ENCODE data around the gene ZBTB7C.

ZBTB7C gene

DNA sequence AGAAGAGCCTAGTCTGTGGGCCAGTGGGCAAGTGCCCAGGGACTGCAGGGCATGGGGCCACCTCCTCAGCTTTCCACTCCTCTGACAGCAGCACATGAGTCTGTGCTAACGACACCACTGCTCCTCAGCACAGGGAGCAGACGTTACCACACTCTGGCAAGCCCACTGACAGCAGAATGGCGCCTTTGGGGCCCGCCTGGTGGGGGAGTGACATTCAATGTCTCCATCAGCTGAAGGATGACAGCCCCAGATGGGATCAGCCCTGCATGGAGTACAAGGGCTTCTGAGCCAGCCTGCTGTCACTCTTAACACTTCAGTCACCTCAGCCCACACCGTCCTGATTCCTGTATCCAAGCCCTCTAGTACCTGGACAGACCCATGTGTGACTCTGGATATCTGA lies 329.3 kb downstream of the ZBTB7C start:
- Histone ChIP-seq H3K4me1 (ENCODE audit: control insufficient read depth in 5 of 5, insufficient read depth in 5 of 5, low read length in 5 of 5) (peaks cover 0 to 6% (median 0%) of the 10 kb centered on the region in 5 donors), H3K4me3 (ENCODE audit: low read depth in 1 of 5, low read length in 5 of 5) (no peak overlapping the region), H3K9ac (ENCODE audit: low read length in 5 of 5) (no peak overlapping the region), H3K27me3 (ENCODE audit: control insufficient read depth in 5 of 5, insufficient read depth in 4 of 5, low read length in 5 of 5) (no peaks in the 10 kb centered on the region), H3K9me3 (ENCODE audit: control insufficient read depth in 5 of 5, low read length in 5 of 5) (no peaks in the 10 kb centered on the region), H3K36me3 (ENCODE audit: control insufficient read depth in 5 of 5, insufficient read depth in 5 of 5, low read length in 5 of 5) (no peaks in the 10 kb centered on the region), H3K27ac (ENCODE audit: low read depth, low read length) (no peak overlapping the region)

- H3K27me3 ChIP-seq (ENCODE audit: control insufficient read depth in 5 of 5, insufficient read depth in 4 of 5, low read length in 5 of 5), result no peaks in the 10 kb centered on the region
- no peaks in the 10 kb centered on the region for H3K36me3 ChIP-seq (ENCODE audit: control insufficient read depth in 5 of 5, insufficient read depth in 5 of 5, low read length in 5 of 5)
- no peak overlapping the region for H3K4me3 ChIP-seq (ENCODE audit: low read depth in 1 of 5, low read length in 5 of 5)
- no peak overlapping the region for H3K27ac ChIP-seq (ENCODE audit: low read depth, low read length)
- no peak overlapping the region for H3K9ac ChIP-seq (ENCODE audit: low read length in 5 of 5)
- no peaks in the 10 kb centered on the region for H3K9me3 ChIP-seq (ENCODE audit: control insufficient read depth in 5 of 5, low read length in 5 of 5)
- H3K4me1 ChIP-seq (ENCODE audit: control insufficient read depth in 5 of 5, insufficient read depth in 5 of 5, low read length in 5 of 5), result peaks cover 0 to 8% (median 4%) of the 10 kb centered on the region in 5 donors
Observed at GRCh38 chr18:48078448-48078847, 330.7 kb downstream of the ZBTB7C start.

DNA sequence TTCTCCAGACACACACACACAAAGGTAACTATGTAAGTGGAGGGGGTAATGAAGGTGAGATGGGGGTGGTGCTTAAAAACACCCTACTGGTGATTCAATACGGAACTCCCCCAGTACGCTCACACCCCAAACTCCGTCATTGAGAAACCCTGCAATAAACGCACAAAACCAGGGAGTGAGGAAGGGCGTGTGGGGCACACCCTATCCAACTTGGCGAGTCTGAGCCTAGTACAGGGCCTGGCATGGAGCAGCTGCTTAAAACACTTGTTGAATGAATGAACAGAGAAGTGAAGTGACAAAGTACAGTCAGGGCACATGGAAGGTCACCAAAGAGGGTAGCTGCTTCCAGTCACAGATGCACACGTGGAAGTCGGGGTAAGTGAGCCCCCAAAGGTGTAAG lies 331.9 kb downstream of the ZBTB7C start:
- no peaks in the 10 kb centered on the region for H3K27me3 ChIP-seq (ENCODE audit: control insufficient read depth in 5 of 5, insufficient read depth in 4 of 5, low read length in 5 of 5)
- H3K9ac ChIP-seq (ENCODE audit: low read length in 5 of 5), result no peak overlapping the region
- H3K36me3 ChIP-seq (ENCODE audit: control insufficient read depth in 5 of 5, insufficient read depth in 5 of 5, low read length in 5 of 5), result no peaks in the 10 kb centered on the region
- H3K27ac ChIP-seq (ENCODE audit: low read depth, low read length), result no peak overlapping the region
- no peak overlapping the region for H3K4me3 ChIP-seq (ENCODE audit: low read depth in 1 of 5, low read length in 5 of 5)
- peaks cover 8 to 20% (median 15%) of the 10 kb centered on the region in 5 donors for H3K4me1 ChIP-seq (ENCODE audit: control insufficient read depth in 5 of 5, insufficient read depth in 5 of 5, low read length in 5 of 5)
- no peaks in the 10 kb centered on the region for H3K9me3 ChIP-seq (ENCODE audit: control insufficient read depth in 5 of 5, low read length in 5 of 5)

DNA sequence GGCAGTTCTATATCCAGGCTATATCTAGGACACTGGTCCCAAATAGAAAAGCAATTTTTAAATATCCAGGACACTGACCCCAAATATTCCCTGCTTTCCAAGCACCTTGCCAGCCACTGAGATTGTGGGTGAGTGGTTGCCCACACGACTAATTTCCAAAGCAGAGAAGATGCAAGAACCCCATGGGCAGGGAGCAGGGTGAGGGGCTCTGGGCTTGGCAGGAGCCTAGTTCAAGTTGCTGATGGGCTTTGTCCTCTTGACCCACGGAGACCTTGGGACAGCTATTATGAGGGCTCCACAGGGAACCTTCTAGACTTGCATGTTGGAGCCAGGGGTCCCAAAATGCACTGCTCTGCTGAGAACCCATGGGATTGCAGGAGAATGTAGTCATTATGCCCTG lies 332.7 kb downstream of the ZBTB7C start:
- H3K4me1 ChIP-seq (ENCODE audit: control insufficient read depth in 5 of 5, insufficient read depth in 5 of 5, low read length in 5 of 5), result peaks cover 10 to 26% (median 17%) of the 10 kb centered on the region in 5 donors
- H3K36me3 ChIP-seq (ENCODE audit: control insufficient read depth in 5 of 5, insufficient read depth in 5 of 5, low read length in 5 of 5), result no peaks in the 10 kb centered on the region
- no peak overlapping the region for H3K4me3 ChIP-seq (ENCODE audit: low read depth in 1 of 5, low read length in 5 of 5)
- H3K9me3 ChIP-seq (ENCODE audit: control insufficient read depth in 5 of 5, low read length in 5 of 5), result no peaks in the 10 kb centered on the region
- no peak overlapping the region for H3K9ac ChIP-seq (ENCODE audit: low read length in 5 of 5)
- H3K27me3 ChIP-seq (ENCODE audit: control insufficient read depth in 5 of 5, insufficient read depth in 4 of 5, low read length in 5 of 5), result no peaks in the 10 kb centered on the region
- no peak overlapping the region for H3K27ac ChIP-seq (ENCODE audit: low read depth, low read length)

- Histone ChIP-seq H3K27ac (ENCODE audit: low read depth, low read length) (no peak overlapping the region), H3K9ac (ENCODE audit: low read length in 5 of 5) (no peak overlapping the region)
Observed at GRCh38 chr18:48075707-48076093, 333.5 kb downstream of the ZBTB7C start.

DNA sequence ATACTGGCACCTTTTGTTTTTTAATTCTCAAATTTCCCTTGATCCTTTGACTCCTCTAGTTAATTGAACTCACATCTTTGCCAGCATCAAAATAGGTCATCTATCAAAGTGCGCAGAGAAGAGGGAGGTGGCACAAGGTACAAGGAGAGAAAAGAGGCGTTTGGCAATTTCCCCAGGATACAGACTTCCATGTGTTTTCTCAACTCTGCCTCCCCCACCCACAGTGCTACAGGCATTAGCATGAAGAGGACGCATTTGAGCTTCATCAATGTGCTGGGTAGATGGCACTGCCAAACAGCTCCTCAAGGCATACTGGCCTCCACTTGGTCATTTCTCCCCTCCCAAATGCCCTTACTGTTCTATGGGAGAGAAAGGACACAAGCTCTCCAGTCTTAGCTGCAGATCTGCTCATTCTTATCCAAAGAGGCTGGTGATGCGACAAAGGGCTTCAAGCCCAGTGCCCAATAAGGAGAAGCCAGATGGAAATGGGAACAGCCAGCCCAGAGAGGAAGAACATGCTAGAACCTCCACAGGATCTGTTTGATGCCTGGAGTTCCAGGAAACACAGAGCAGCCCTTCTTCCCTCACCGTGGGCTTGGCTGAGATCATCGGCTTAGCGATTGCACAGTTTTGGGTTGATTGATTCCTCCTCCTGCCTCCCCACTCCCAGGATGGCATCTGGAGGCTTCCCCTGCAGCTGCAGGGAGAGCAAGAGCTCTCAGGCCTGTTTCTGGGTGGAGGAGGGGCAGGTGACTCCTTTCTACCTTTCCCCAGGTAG lies 334.1 kb downstream of the ZBTB7C start:
- Histone ChIP-seq H3K36me3 (ENCODE audit: control insufficient read depth in 5 of 5, insufficient read depth in 5 of 5, low read length in 5 of 5) (no peaks in the 10 kb centered on the region), H3K27me3 (ENCODE audit: control insufficient read depth in 5 of 5, insufficient read depth in 4 of 5, low read length in 5 of 5) (no peaks in the 10 kb centered on the region), H3K9ac (ENCODE audit: low read length in 5 of 5) (no peak overlapping the region), H3K4me3 (ENCODE audit: low read depth in 1 of 5, low read length in 5 of 5) (no peak overlapping the region), H3K9me3 (ENCODE audit: control insufficient read depth in 5 of 5, low read length in 5 of 5) (no peaks in the 10 kb centered on the region), H3K27ac (ENCODE audit: low read depth, low read length) (no peak overlapping the region), H3K4me1 (ENCODE audit: control insufficient read depth in 5 of 5, insufficient read depth in 5 of 5, low read length in 5 of 5) (peaks cover 10 to 26% (median 17%) of the 10 kb centered on the region in 5 donors)

More at GRCh38 chr18:48075707-48076093, 333.5 kb downstream of the ZBTB7C start:
- no peaks in the 10 kb centered on the region for H3K9me3 ChIP-seq (ENCODE audit: control insufficient read depth in 5 of 5, low read length in 5 of 5)
- H3K4me1 ChIP-seq (ENCODE audit: control insufficient read depth in 5 of 5, insufficient read depth in 5 of 5, low read length in 5 of 5), result peaks cover 10 to 26% (median 17%) of the 10 kb centered on the region in 5 donors
- no peaks in the 10 kb centered on the region for H3K36me3 ChIP-seq (ENCODE audit: control insufficient read depth in 5 of 5, insufficient read depth in 5 of 5, low read length in 5 of 5)
- no peak overlapping the region for H3K4me3 ChIP-seq (ENCODE audit: low read depth in 1 of 5, low read length in 5 of 5)
- no peaks in the 10 kb centered on the region for H3K27me3 ChIP-seq (ENCODE audit: control insufficient read depth in 5 of 5, insufficient read depth in 4 of 5, low read length in 5 of 5)

DNA sequence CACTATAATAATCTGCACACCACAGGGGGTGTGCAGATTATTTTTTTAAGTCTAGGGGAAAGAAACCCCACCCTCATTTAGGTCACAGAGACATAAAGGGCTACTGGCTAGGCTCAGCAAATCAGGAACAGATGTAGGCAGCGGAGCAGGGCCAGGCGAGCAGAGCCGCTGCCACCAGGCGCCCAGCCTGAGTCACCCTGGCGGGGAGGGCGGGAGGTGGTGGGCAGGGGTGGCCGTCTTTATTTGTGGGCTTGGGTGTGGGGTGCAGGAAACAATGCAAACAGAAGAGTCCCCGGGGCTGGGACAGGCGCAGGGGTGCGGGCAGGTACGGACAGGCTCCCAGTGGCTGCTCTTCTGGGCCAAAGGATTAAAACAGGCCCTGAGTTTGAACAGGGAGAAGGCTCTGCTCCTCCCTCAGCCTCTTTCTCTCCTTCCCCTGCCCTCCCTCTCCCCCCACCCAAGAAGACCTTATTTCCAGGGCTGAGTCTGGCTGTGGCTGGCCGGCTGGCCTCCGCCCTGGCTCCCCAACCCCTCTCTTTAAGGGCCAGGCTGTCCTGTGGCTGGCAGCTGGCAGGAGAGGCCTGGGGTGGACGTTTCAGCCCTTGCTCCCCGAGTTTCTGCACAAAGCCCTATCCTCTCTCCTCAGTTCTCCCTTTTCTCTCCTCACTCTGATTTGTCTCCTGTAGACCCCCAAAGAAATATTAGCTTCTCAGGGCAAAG lies 335.8 kb downstream of the ZBTB7C start:
- Histone ChIP-seq H3K9me3 (ENCODE audit: control insufficient read depth in 5 of 5, low read length in 5 of 5) (no peaks in the 10 kb centered on the region), H3K9ac (ENCODE audit: low read length in 5 of 5) (no peak overlapping the region), H3K4me1 (ENCODE audit: control insufficient read depth in 5 of 5, insufficient read depth in 5 of 5, low read length in 5 of 5) (peaks cover 10 to 26% (median 17%) of the 10 kb centered on the region in 5 donors), H3K27ac (ENCODE audit: low read depth, low read length) (peak overlapping the region; percentile 60), H3K4me3 (ENCODE audit: low read depth in 1 of 5, low read length in 5 of 5) (no peak overlapping the region), H3K27me3 (ENCODE audit: control insufficient read depth in 5 of 5, insufficient read depth in 4 of 5, low read length in 5 of 5) (no peaks in the 10 kb centered on the region), H3K36me3 (ENCODE audit: control insufficient read depth in 5 of 5, insufficient read depth in 5 of 5, low read length in 5 of 5) (no peaks in the 10 kb centered on the region)

DNA sequence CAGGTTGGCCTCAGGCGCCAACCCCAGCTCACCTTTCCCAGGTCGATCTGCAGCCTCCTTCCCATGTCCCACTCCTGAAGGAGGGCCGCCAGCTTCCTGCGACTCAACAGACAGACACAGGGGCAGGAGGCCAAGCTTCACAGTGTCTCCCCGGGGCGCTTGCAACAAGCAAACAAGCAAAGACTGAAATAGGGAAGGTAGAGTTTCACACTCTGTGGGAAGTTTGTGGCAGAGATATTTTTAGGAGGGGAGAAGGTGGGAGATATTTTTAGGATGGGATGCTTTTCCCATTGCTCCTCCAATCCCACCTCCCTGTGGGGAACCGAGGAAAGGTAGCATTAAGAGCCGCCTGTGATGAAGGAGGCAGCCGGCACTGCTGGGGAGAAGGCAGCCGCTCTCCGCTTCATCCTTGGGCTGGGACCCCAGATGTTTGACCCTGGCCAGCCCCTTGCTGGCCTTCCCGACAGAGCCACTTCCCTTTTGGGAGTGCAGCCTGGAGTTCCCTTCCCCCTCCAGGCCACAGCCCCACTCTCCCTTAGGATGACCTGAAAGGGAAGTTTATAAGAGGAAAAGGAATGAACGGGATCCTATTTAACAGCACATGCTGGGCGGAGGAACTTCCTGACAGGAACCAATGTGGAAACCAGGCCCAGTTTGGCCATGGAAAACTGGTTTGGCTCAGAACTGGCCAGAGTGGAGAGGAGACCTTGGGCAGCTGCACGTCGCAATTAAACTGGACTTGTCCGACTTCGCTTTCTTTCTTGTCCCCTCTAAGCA lies 336.6 kb downstream of the ZBTB7C start:
- H3K27ac ChIP-seq (ENCODE audit: low read depth, low read length), result peak overlapping the region; percentile 60
- peaks cover 10 to 26% (median 17%) of the 10 kb centered on the region in 5 donors for H3K4me1 ChIP-seq (ENCODE audit: control insufficient read depth in 5 of 5, insufficient read depth in 5 of 5, low read length in 5 of 5)
- H3K36me3 ChIP-seq (ENCODE audit: control insufficient read depth in 5 of 5, insufficient read depth in 5 of 5, low read length in 5 of 5), result no peaks in the 10 kb centered on the region
- H3K4me3 ChIP-seq (ENCODE audit: low read depth in 1 of 5, low read length in 5 of 5), result no peak overlapping the region
- no peaks in the 10 kb centered on the region for H3K27me3 ChIP-seq (ENCODE audit: control insufficient read depth in 5 of 5, insufficient read depth in 4 of 5, low read length in 5 of 5)
- H3K9ac ChIP-seq (ENCODE audit: low read length in 5 of 5), result peak overlapping the region in 1 of 5 donors; percentile 1
- H3K9me3 ChIP-seq (ENCODE audit: control insufficient read depth in 5 of 5, low read length in 5 of 5), result no peaks in the 10 kb centered on the region

GRCh38 chr18:48068916-48069445 lies 340.2 kb downstream of the ZBTB7C start:
- no peaks in the 10 kb centered on the region for H3K9me3 ChIP-seq (ENCODE audit: control insufficient read depth in 5 of 5, low read length in 5 of 5)
- H3K36me3 ChIP-seq (ENCODE audit: control insufficient read depth in 5 of 5, insufficient read depth in 5 of 5, low read length in 5 of 5), result no peaks in the 10 kb centered on the region
- H3K27me3 ChIP-seq (ENCODE audit: control insufficient read depth in 5 of 5, insufficient read depth in 4 of 5, low read length in 5 of 5), result no peaks in the 10 kb centered on the region
- no peak overlapping the region for H3K27ac ChIP-seq (ENCODE audit: low read depth, low read length)
- no peak overlapping the region for H3K9ac ChIP-seq (ENCODE audit: low read length in 5 of 5)
- H3K4me3 ChIP-seq (ENCODE audit: low read depth in 1 of 5, low read length in 5 of 5), result no peak overlapping the region
- peaks cover 10 to 20% (median 16%) of the 10 kb centered on the region in 5 donors for H3K4me1 ChIP-seq (ENCODE audit: control insufficient read depth in 5 of 5, insufficient read depth in 5 of 5, low read length in 5 of 5)
